HG03095 (cell line): Measurements from ENCODE around the gene ADGRG6.
"Not testable (repeated sequence)": the region's sequence is repeated elsewhere in the genome, so short reads cannot be mapped to it uniquely, and the experiment has no call there.

Source experiments
- ATAC-seq: cut with Tn5 transposase; IDR thresholded peaks from one replicate; pipeline ENCODE4 v1.9.1; 2021; ENCODE audit warnings: moderate library complexity; ENCODE audit not compliant: unreplicated experiment

Gene ADGRG6

GRCh38 chr6:142404751-142405150, 102.9 kb downstream of the ADGRG6 start:
- ATAC-seq = no peak

- ATAC-seq = no peak
These were observed 104.3 kb downstream of the ADGRG6 start for GRCh38 chr6:142406131-142406530.

GRCh38 chr6:142407685-142408273, 106.0 kb downstream of the ADGRG6 start:
- ATAC-seq = no peak

GRCh38 chr6:142408409-142408808, 106.6 kb downstream of the ADGRG6 start:
- no peak for ATAC-seq

- ATAC-seq = no peak
These were observed 108.0 kb downstream of the ADGRG6 start for GRCh38 chr6:142409794-142410193.

GRCh38 chr6:142411145-142411544, 109.3 kb downstream of the ADGRG6 start:
- ATAC-seq = no peak

GRCh38 chr6:142412241-142412640, 110.4 kb downstream of the ADGRG6 start:
- ATAC-seq = no peak

- ATAC-seq = no peak
These were observed 110.9 kb downstream of the ADGRG6 start for GRCh38 chr6:142412658-142413057.

- ATAC-seq = no peak
These were observed 111.3 kb downstream of the ADGRG6 start for GRCh38 chr6:142413111-142413510.

GRCh38 chr6:142414462-142415250, 112.8 kb downstream of the ADGRG6 start:
- no peak for ATAC-seq

GRCh38 chr6:142416179-142416578, 114.4 kb downstream of the ADGRG6 start:
- no peak for ATAC-seq

- no peak for ATAC-seq
These were observed 114.9 kb downstream of the ADGRG6 start for GRCh38 chr6:142416686-142417085.

GRCh38 chr6:142417331-142417750, 115.5 kb downstream of the ADGRG6 start:
- no peak for ATAC-seq

GRCh38 chr6:142419071-142419470, 117.3 kb downstream of the ADGRG6 start:
- ATAC-seq = no peak

- no peak for ATAC-seq
These were observed 119.0 kb downstream of the ADGRG6 start for GRCh38 chr6:142420802-142421201.

GRCh38 chr6:142421285-142422117, 119.7 kb downstream of the ADGRG6 start:
- ATAC-seq = no peak

- not testable (repeated sequence) for ATAC-seq
These were observed 124.8 kb downstream of the ADGRG6 start for GRCh38 chr6:142426444-142427132.

GRCh38 chr6:142428468-142428867, 126.7 kb downstream of the ADGRG6 start:
- not testable (repeated sequence) for ATAC-seq

GRCh38 chr6:142429195-142429594, 127.4 kb downstream of the ADGRG6 start:
- ATAC-seq = no peak

GRCh38 chr6:142433419-142433818, 131.6 kb downstream of the ADGRG6 start:
- no peak for ATAC-seq

- no peak for ATAC-seq
These were observed 137.1 kb downstream of the ADGRG6 start for GRCh38 chr6:142438898-142439297.
